Renal pelvis (tissue), 4 donors: ENCODE measurements around the gene CAMSAP1. TPM values are rescaled to one million over a fixed set of nuclear protein-coding genes. Genes with fewer than 3 reads are reported as not detected.

ENCODE experiments used
- DNase-seq: peaks from one replicate; pipeline ENCODE4 v3.0.0-alpha.2; 2013
- polyA plus RNA-seq, 3 donors: library from polyadenylated mRNA; unstranded; fragments of 120-200 nt; gene quantifications; one replicate each; pipeline ENCODE4 v1.2.1, GENCODE V29; 2013; ENCODE audit not compliant: insufficient read length in 3 of 3

Gene CAMSAP1
- polyA plus RNA-seq, 3 donors: 22.0 to 29.0 (median 26.0) TPM

- DNase-seq: no peak
These were observed 130.3 kb downstream of the CAMSAP1 start for GRCh38 chr9:135776893-135777622.

GRCh38 chr9:135775911-135776310 lies 131.4 kb downstream of the CAMSAP1 start:
- no peak for DNase-seq

GRCh38 chr9:135774794-135775525 lies 132.4 kb downstream of the CAMSAP1 start:
- no peak for DNase-seq

GRCh38 chr9:135774239-135774747 lies 133.1 kb downstream of the CAMSAP1 start:
- DNase-seq: no peak

- no peak for DNase-seq
These were observed 133.7 kb downstream of the CAMSAP1 start for GRCh38 chr9:135773530-135774238.

GRCh38 chr9:135772702-135773493 lies 134.4 kb downstream of the CAMSAP1 start:
- peak; percentile 15 for DNase-seq

- no peak for DNase-seq
These were observed 135.2 kb downstream of the CAMSAP1 start for GRCh38 chr9:135772056-135772646.

GRCh38 chr9:135771401-135772051 lies 135.8 kb downstream of the CAMSAP1 start:
- no peak for DNase-seq

- DNase-seq: no peak
These were observed 136.6 kb downstream of the CAMSAP1 start for GRCh38 chr9:135770771-135771170.

- DNase-seq: no peak
These were observed 137.2 kb downstream of the CAMSAP1 start for GRCh38 chr9:135770203-135770535.

- DNase-seq: no peak
These were observed 137.7 kb downstream of the CAMSAP1 start for GRCh38 chr9:135769489-135770202.

GRCh38 chr9:135768516-135769218 lies 138.7 kb downstream of the CAMSAP1 start:
- DNase-seq: no peak

GRCh38 chr9:135766707-135767106 lies 140.6 kb downstream of the CAMSAP1 start:
- no peak for DNase-seq

- DNase-seq: no peak
These were observed 141.1 kb downstream of the CAMSAP1 start for GRCh38 chr9:135766251-135766650.

- no peak for DNase-seq
These were observed 141.9 kb downstream of the CAMSAP1 start for GRCh38 chr9:135765416-135765815.

- DNase-seq: no peak
These were observed 142.6 kb downstream of the CAMSAP1 start for GRCh38 chr9:135764731-135765130.

GRCh38 chr9:135763716-135764446 lies 143.5 kb downstream of the CAMSAP1 start:
- no peak for DNase-seq

- no peak for DNase-seq
These were observed 144.4 kb downstream of the CAMSAP1 start for GRCh38 chr9:135762921-135763320.

GRCh38 chr9:135761845-135762168 lies 145.5 kb downstream of the CAMSAP1 start:
- no peak for DNase-seq
